H9 (cell line): ENCODE measurements around the gene DPH2. TPM values are rescaled to one million over a fixed set of nuclear protein-coding genes. Genes with fewer than 3 reads are reported as not detected.

Source experiments
- DNase-seq: peaks from one replicate; pipeline ENCODE4 v3.0.0-alpha.2; 2017
- H2AFZ ChIP-seq: one replicate; pipeline ENCODE4 v1.6.1; 2013; ENCODE audit warnings: mild to moderate bottlenecking, low read length, control low read depth, moderate library complexity
- H2AK5ac ChIP-seq: 2 replicates; pipeline ENCODE4 v1.6.1; 2013; ENCODE audit warnings: low read length, control low read depth, mixed read lengths; ENCODE audit not compliant: insufficient read length
- H2BK120ac ChIP-seq: one replicate; pipeline ENCODE4 v1.6.1; 2013; ENCODE audit warnings: low read depth, mild to moderate bottlenecking, low read length, control low read depth, inconsistent platforms; ENCODE audit not compliant: poor library complexity, severe bottlenecking
- H2BK12ac ChIP-seq: 2 replicates; pipeline ENCODE4 v1.6.1; 2013; ENCODE audit warnings: low read length, control low read depth, mixed read lengths, low read depth; ENCODE audit not compliant: insufficient read length
- H2BK15ac ChIP-seq: 2 replicates; pipeline ENCODE4 v1.6.1; 2013; ENCODE audit warnings: low read depth, low read length, control low read depth
- H2BK20ac ChIP-seq: one replicate; pipeline ENCODE4 v1.6.1; 2013; ENCODE audit warnings: low read depth, mild to moderate bottlenecking, low read length, control low read depth, inconsistent platforms; ENCODE audit not compliant: poor library complexity, severe bottlenecking
- H2BK5ac ChIP-seq: 2 replicates; pipeline ENCODE4 v1.6.1; 2013; ENCODE audit warnings: low read length, control low read depth, mixed read lengths; ENCODE audit not compliant: insufficient read length
- H3K14ac ChIP-seq: 2 replicates; pipeline ENCODE4 v1.6.1; 2013; ENCODE audit warnings: low read length, control low read depth; ENCODE audit not compliant: insufficient read depth
- H3K18ac ChIP-seq: 2 replicates; pipeline ENCODE4 v1.6.1; 2013; ENCODE audit warnings: low read depth, mild to moderate bottlenecking, mixed read lengths, low read length, control low read depth; ENCODE audit not compliant: insufficient read length
- H3K23ac ChIP-seq: 2 replicates; pipeline ENCODE4 v1.6.1; 2013; ENCODE audit warnings: low read length, control low read depth, mixed read lengths, low read depth; ENCODE audit not compliant: insufficient read length
- H3K23me2 ChIP-seq: 2 replicates; pipeline ENCODE4 v1.6.1; 2013; ENCODE audit warnings: low read depth, mild to moderate bottlenecking, mixed read lengths, low read length, control low read depth; ENCODE audit not compliant: insufficient read length, poor library complexity, severe bottlenecking
- H3K27ac ChIP-seq: 2 replicates; pipeline ENCODE4 v1.5.1; 2013; ENCODE audit warnings: low read length, control low read depth, mixed read lengths, low read depth; ENCODE audit not compliant: insufficient read length
- H3K27me3 ChIP-seq: 2 replicates; pipeline ENCODE4 v1.6.1; 2013; ENCODE audit warnings: low read length, control low read depth, inconsistent platforms; ENCODE audit not compliant: insufficient read depth
- H3K4ac ChIP-seq: 2 replicates; pipeline ENCODE4 v1.6.1; 2013; ENCODE audit warnings: low read depth, mild to moderate bottlenecking, control low read depth, inconsistent platforms, low read length, moderate library complexity
- H3K4me1 ChIP-seq: 2 replicates; pipeline ENCODE4 v1.6.1; 2013; ENCODE audit warnings: low read length, control low read depth, inconsistent platforms; ENCODE audit not compliant: insufficient read depth
- H3K4me2 ChIP-seq: 2 replicates; pipeline ENCODE4 v1.6.1; 2013; ENCODE audit warnings: low read length, control low read depth, mixed read lengths; ENCODE audit not compliant: insufficient read length, insufficient read depth
- H3K56ac ChIP-seq: 2 replicates; pipeline ENCODE4 v1.6.1; 2013; ENCODE audit warnings: low read depth, mild to moderate bottlenecking, mixed read lengths, low read length, control low read depth; ENCODE audit not compliant: insufficient read length
- H3K79me1 ChIP-seq: 2 replicates; pipeline ENCODE4 v1.6.1; 2013; ENCODE audit warnings: low read depth, mild to moderate bottlenecking, moderate library complexity, low read length, control low read depth, inconsistent platforms; ENCODE audit not compliant: insufficient read depth, poor library complexity, severe bottlenecking
- H3K79me2 ChIP-seq: 2 replicates; pipeline ENCODE4 v1.6.1; 2013; ENCODE audit warnings: low read length, control low read depth, inconsistent platforms; ENCODE audit not compliant: insufficient read depth
- H3K9ac ChIP-seq: 2 replicates; pipeline ENCODE4 v1.6.1; 2013; ENCODE audit warnings: low read length, control low read depth, mixed read lengths; ENCODE audit not compliant: insufficient read length; ENCODE audit errors: extremely low read depth
- H3K9me3 ChIP-seq: one replicate; pipeline ENCODE4 v1.6.1; 2013; ENCODE audit warnings: low read depth, low read length, inconsistent platforms; ENCODE audit not compliant: control insufficient read depth
- H3T11ph ChIP-seq: one replicate; pipeline ENCODE4 v1.6.1; 2013; ENCODE audit warnings: mild to moderate bottlenecking, low read length, control low read depth, inconsistent platforms
- H4K20me1 ChIP-seq: one replicate; pipeline ENCODE4 v1.6.1; 2013; ENCODE audit not compliant: control insufficient read depth, insufficient read length, insufficient read depth
- H4K5ac ChIP-seq: 2 replicates; pipeline ENCODE4 v1.6.1; 2013; ENCODE audit warnings: low read depth, mild to moderate bottlenecking, mixed read lengths, low read length, control low read depth; ENCODE audit not compliant: insufficient read length
- H4K8ac ChIP-seq: replicated peaks from 2 replicates; pipeline ENCODE4 v1.6.1; 2013; ENCODE audit warnings: low read length, control low read depth, mixed read lengths, low read depth; ENCODE audit not compliant: insufficient read length
- H4K91ac ChIP-seq: 2 replicates; pipeline ENCODE4 v1.6.1; 2013; ENCODE audit warnings: low read depth, mild to moderate bottlenecking, moderate library complexity, mixed read lengths, low read length, control low read depth; ENCODE audit not compliant: insufficient read length
- H3K27ac Mint-ChIP-seq, 3 experiments: 2 replicates in 2 of 3; 3 replicates in 1 of 3; pipeline ENCODE4 v1.8.0; 2020 to 2021; ENCODE audit warnings: mixed read lengths in 3 of 3, mild to moderate bottlenecking in 1 of 3, moderate library complexity in 1 of 3
- H3K27me3 Mint-ChIP-seq: 2 replicates; pipeline ENCODE4 v1.8.0; 2021; ENCODE audit warnings: low read depth, mild to moderate bottlenecking, moderate library complexity, mixed read lengths
- H3K36me3 Mint-ChIP-seq, 3 experiments: 2 replicates in 2 of 3; 3 replicates in 1 of 3; pipeline ENCODE4 v1.8.0; 2020 to 2021; ENCODE audit warnings: low read depth in 3 of 3, mixed read lengths in 3 of 3; ENCODE audit not compliant: insufficient read depth in 1 of 3
- H3K4me1 Mint-ChIP-seq, 2 experiments: 2 replicates each; pipeline ENCODE4 v1.8.0; 2020; ENCODE audit warnings: mixed read lengths in 2 of 2
- H3K4me3 Mint-ChIP-seq, 2 experiments: 2 replicates in 1 of 2; 3 replicates in 1 of 2; pipeline ENCODE4 v1.8.0; 2020 to 2021; ENCODE audit warnings: mild to moderate bottlenecking in 2 of 2, mixed read lengths in 2 of 2, moderate library complexity in 1 of 2
- H3K9me3 Mint-ChIP-seq, 2 experiments: 2 replicates in 1 of 2; 3 replicates in 1 of 2; pipeline ENCODE4 v1.8.0; 2020; ENCODE audit warnings: mild to moderate bottlenecking in 2 of 2, mixed read lengths in 2 of 2, moderate library complexity in 1 of 2
- WGBS: extraction: QIAGEN DNeasy Blood & Tissue Kit; methylation state at CpG from one replicate; pipeline ENCODE4 v1.1.7; 2013; ENCODE audit warnings: missing lambda C conversion rate, low lambda C conversion rate, mixed read lengths; ENCODE audit not compliant: insufficient read length; ENCODE audit errors: extremely low coverage; 5-methylcytosine and 5-hydroxymethylcytosine counted together
- total RNA-seq: library from RNA; stranded (reverse); gene quantifications from 2 replicates; pipeline ENCODE4 v1.2.1, GENCODE V29; 2021
- TF ChIP-seq, protein P1 (sequence below): fragments of 200-600 bp; sonication (generic); conservative IDR thresholded peaks from 3 replicates; pipeline ENCODE4 v1.8.0; 2021; ENCODE audit warnings: antibody characterized with exemption, mild to moderate bottlenecking

DPH2 gene
- total RNA-seq, 1 experiment from 2014 or later = 74.4 TPM

DNA sequence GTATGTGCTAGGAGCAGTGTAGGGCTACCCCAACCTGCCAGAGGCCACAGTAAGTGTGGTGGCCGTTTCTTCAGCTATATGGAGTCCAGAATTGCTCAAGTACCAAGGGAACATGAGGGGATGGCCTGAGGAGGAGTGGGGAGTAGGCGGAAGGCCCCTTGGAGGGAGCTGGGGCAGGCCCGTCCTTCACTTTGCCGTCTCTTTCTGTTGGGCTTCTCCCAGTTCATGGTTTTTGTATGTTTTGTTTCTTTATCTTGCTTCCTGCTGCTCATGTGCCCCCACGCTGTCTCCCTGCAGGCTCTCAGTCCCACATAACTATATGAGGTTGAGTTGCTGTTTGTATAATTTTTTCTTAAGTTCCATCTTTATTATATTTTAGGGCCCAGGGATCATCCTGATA lies 5.9 kb upstream of the DPH2 start:
- no CpG with 5 or more reads among the region's 5 CpGs for WGBS
- H4K8ac ChIP-seq = no peak overlapping the region

More for the DNA sequence above, 5.9 kb upstream of the DPH2 start:
- Histone ChIP-seq H3K14ac (no peak overlapping the region), H2AK5ac (no peak overlapping the region), H3K79me1 (no peaks in the 10 kb centered on the region), H3K56ac (no peak overlapping the region), H2BK12ac (no peak overlapping the region), H3K23ac (no peak overlapping the region), H3K4me2 (no peak overlapping the region), H2AFZ (no peak overlapping the region), H3K79me2 (no peaks in the 10 kb centered on the region), H3K23me2 (no peaks in the 10 kb centered on the region), H2BK15ac (no peak overlapping the region), H3K4ac (no peak overlapping the region), H4K20me1 (no peaks in the 10 kb centered on the region), H3K27ac (no peak overlapping the region), H3K27me3 (no peaks in the 10 kb centered on the region), H2BK5ac (no peak overlapping the region), H4K91ac (no peak overlapping the region), H3K18ac (no peak overlapping the region), H2BK20ac (no peak overlapping the region), H3T11ph (no peak overlapping the region), H3K9me3 (no peaks in the 10 kb centered on the region), H2BK120ac (no peak overlapping the region), H3K9ac (no peak overlapping the region), H4K5ac (no peak overlapping the region), H3K4me1 (no peaks in the 10 kb centered on the region)
- Mint-ChIP-seq H3K4me3 (no peak overlapping the region), H3K4me1 (no peaks in the 10 kb centered on the region), H3K9me3 (no peaks in the 10 kb centered on the region), H3K36me3 (peaks cover 4 to 7% (median 4%) of the 10 kb centered on the region in 3 experiments; a peak in 4 of 7 replicates), H3K27ac (no peak overlapping the region), H3K27me3 (no peaks in the 10 kb centered on the region; the same call in 1 of the 2 replicates)
- no peak for DNase-seq
- TF ChIP-seq, protein P1, sequence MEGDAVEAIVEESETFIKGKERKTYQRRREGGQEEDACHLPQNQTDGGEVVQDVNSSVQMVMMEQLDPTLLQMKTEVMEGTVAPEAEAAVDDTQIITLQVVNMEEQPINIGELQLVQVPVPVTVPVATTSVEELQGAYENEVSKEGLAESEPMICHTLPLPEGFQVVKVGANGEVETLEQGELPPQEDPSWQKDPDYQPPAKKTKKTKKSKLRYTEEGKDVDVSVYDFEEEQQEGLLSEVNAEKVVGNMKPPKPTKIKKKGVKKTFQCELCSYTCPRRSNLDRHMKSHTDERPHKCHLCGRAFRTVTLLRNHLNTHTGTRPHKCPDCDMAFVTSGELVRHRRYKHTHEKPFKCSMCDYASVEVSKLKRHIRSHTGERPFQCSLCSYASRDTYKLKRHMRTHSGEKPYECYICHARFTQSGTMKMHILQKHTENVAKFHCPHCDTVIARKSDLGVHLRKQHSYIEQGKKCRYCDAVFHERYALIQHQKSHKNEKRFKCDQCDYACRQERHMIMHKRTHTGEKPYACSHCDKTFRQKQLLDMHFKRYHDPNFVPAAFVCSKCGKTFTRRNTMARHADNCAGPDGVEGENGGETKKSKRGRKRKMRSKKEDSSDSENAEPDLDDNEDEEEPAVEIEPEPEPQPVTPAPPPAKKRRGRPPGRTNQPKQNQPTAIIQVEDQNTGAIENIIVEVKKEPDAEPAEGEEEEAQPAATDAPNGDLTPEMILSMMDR = no peak
